GM12878 (cell line): ENCODE data around the gene PSMD11. TPM values are rescaled to one million over a fixed set of nuclear protein-coding genes. Genes with fewer than 3 reads are reported as not detected.
A peak's percentile ranks its signal among the peaks of the same experiment; 100 is the strongest.

ENCODE experiments used
- ATAC-seq: fragments of 200-7000 bp; cut with Tn5 transposase; 3 replicates; pipeline ENCODE4 v1.9.1; 2020; ENCODE audit warnings: mild to moderate bottlenecking, moderate library complexity
- BruUV-seq: library from RNA; stranded (reverse); fragments of 400-500 nt; replicated peaks from 2 replicates; lab custom pipeline; 2021; lab: Mats Ljungman, UMichigan
- CTCF ChIA-PET: fragments of 300-600 bp; sonication (Branson Sonifier 250); formaldehyde crosslinking; extraction: SDS; loops from one replicate; lab custom pipeline; 2021; ENCODE audit warnings: inconsistent platforms; lab: Yijun Ruan, JAX
- POLR2A ChIA-PET: fragments of 350-600 bp; formaldehyde crosslinking; extraction: SDS; loops from one replicate; lab custom pipeline; 2021; ENCODE audit warnings: inconsistent platforms; lab: Charles Lee
- RAD21 ChIA-PET: fragments of 300-600 bp; sonication (Branson Sonifier 250); formaldehyde crosslinking; loops from one replicate; lab custom pipeline; 2023; ENCODE audit warnings: antibody characterized with exemption; ENCODE audit not compliant: unreplicated experiment; lab: Charles Lee
- SMC1A ChIA-PET: fragments of 300-600 bp; sonication (Branson Sonifier 250); formaldehyde crosslinking; loops from one replicate; lab custom pipeline; 2023; ENCODE audit not compliant: unreplicated experiment, uncharacterized antibody; lab: Charles Lee
- DNase-seq: peaks from one replicate; pipeline ENCODE4 v3.0.0-alpha.2; 2011; ENCODE audit warnings: low read depth, low spot score
- FAIRE-seq: peaks from 3 replicates; lab custom pipeline; 2011; peaks lifted over from hg19 to GRCh38; lab: Jason Lieb, UNC
- H2AFZ ChIP-seq: 2 replicates; pipeline ENCODE4 v1.6.0; 2011; ENCODE audit warnings: low read depth, low read length, control low read depth; ENCODE audit not compliant: control insufficient read depth
- H3K27ac ChIP-seq: 2 replicates; pipeline ENCODE4 v1.5.1; 2011; ENCODE audit warnings: control low read depth; ENCODE audit not compliant: control insufficient read depth, insufficient read depth
- H3K27me3 ChIP-seq, 2 experiments: replicated peaks in 1 of 2; 2 replicates each; pipeline versions ENCODE4 v1.6.0 to v1.6.1; 2011; ENCODE audit warnings: low read length in 1 of 2; ENCODE audit not compliant: control insufficient read depth in 2 of 2, insufficient read depth in 2 of 2
- H3K36me3 ChIP-seq, 2 experiments: 2 replicates each; pipeline ENCODE4 v1.5.1; 2011; ENCODE audit warnings: low read length in 1 of 2; ENCODE audit not compliant: control insufficient read depth in 2 of 2, insufficient read depth in 2 of 2
- H3K4me1 ChIP-seq: 2 replicates; pipeline ENCODE4 v1.6.1; 2011; ENCODE audit warnings: mild to moderate bottlenecking, low read length, moderate library complexity, mixed read lengths; ENCODE audit not compliant: control insufficient read depth, insufficient read depth
- H3K4me2 ChIP-seq: 2 replicates; pipeline ENCODE4 v1.6.0; 2011; ENCODE audit warnings: control low read depth; ENCODE audit not compliant: control insufficient read depth, insufficient read depth
- H3K4me3 ChIP-seq: fragments of 200-600 bp; sonication (generic); 2 replicates; pipeline ENCODE4 v1.5.1; 2016
- H3K79me2 ChIP-seq: 2 replicates; pipeline ENCODE4 v1.6.0; 2011; ENCODE audit warnings: low read length; ENCODE audit not compliant: control insufficient read depth, insufficient read depth
- H3K9ac ChIP-seq: 2 replicates; pipeline ENCODE4 v1.8.0; 2011; ENCODE audit warnings: low read length, control low read depth, mixed read lengths; ENCODE audit not compliant: control insufficient read depth, insufficient read depth
- H3K9me3 ChIP-seq: replicated peaks from 3 replicates; pipeline ENCODE4 v1.5.1; 2011; ENCODE audit warnings: mild to moderate bottlenecking, low read length; ENCODE audit not compliant: control insufficient read depth, insufficient read depth
- H4K20me1 ChIP-seq: 2 replicates; pipeline ENCODE4 v1.6.0; 2011; ENCODE audit not compliant: control insufficient read depth, insufficient read depth
- IKZF1 ChIP-seq: fragments of 450-650 bp; conservative IDR thresholded peaks from 2 replicates; pipeline ENCODE4 v1.6.1; 2017; ENCODE audit warnings: antibody characterized with exemption, mild to moderate bottlenecking
- IKZF2 ChIP-seq, 2 experiments: fragments of 450-650 bp; IDR thresholded peaks; 2 replicates each; pipeline ENCODE4 v1.6.1; 2017; ENCODE audit warnings: mild to moderate bottlenecking in 2 of 2, moderate library complexity in 2 of 2
- JUND ChIP-seq: IDR thresholded peaks from 2 replicates; pipeline ENCODE4 v1.6.1; 2012; ENCODE audit warnings: low read depth, mild to moderate bottlenecking, low read length, improper control_type of control experiment, moderate library complexity
- RUNX3 ChIP-seq: IDR thresholded peaks from 2 replicates; pipeline ENCODE4 v1.6.1; 2012; ENCODE audit warnings: low read length, inconsistent platforms
- ZNF384 ChIP-seq: IDR thresholded peaks from 2 replicates; pipeline ENCODE4 v1.6.1; 2012; ENCODE audit warnings: low read depth, mild to moderate bottlenecking, low read length, improper control_type of control experiment, borderline replicate concordance
- WGBS: methylation state at CpG from one replicate; pipeline ENCODE4 v1.1.6; 2016; ENCODE audit warnings: low lambda C conversion rate; ENCODE audit not compliant: insufficient replicate concordance, insufficient coverage; ENCODE audit errors: missing lambda C conversion rate; 5-methylcytosine and 5-hydroxymethylcytosine counted together
- in situ Hi-C: fragments of 300-500 bp; cut with MboI; formaldehyde crosslinking; loops from 9 replicates; pipeline ENCODE4 v1.14.3; 2018; ENCODE audit warnings: mixed read lengths
- intact Hi-C: fragments of 100-400 bp; cut with micrococcal nuclease; formaldehyde crosslinking; loops from one replicate; pipeline ENCODE4 v1.14.2; 2022; ENCODE audit not compliant: unreplicated experiment
- polyA plus RNA-seq, 11 experiments: library from polyadenylated mRNA; depleted of rRNA in 4 of 11; unstranded in 6 of 11; stranded (reverse) in 5 of 11; fragments of >200 nt; fragmentation: Nextera tagmentation in 4 of 11; fragmentation: Illumina TruSeq in 1 of 11; extraction: Ambion mirVana in 4 of 11; extraction: Trizol in 1 of 11; gene quantifications; 1 replicate in 1 of 11; 2 replicates in 10 of 11; pipeline versions ENCODE4 v1.2.1 to v1.2.3, GENCODE V29; 2011 to 2016; ENCODE audit warnings: inconsistent platforms in 2 of 11, missing spikeins in 2 of 11, low read depth in 1 of 11
- total RNA-seq, 4 experiments: library from RNA; depleted of rRNA in 3 of 4; stranded (reverse); fragments of >200 nt in 3 of 4; fragmentation: Illumina TruSeq in 1 of 4; extraction: Trizol in 1 of 4; gene quantifications; 2 replicates each; pipeline versions ENCODE4 v1.2.1 to v1.2.3, GENCODE V29; 2013 to 2021
- TF ChIP-seq, protein P1 (sequence below): fragments of 450-650 bp; IDR thresholded peaks from 2 replicates; pipeline ENCODE4 v1.6.1; 2017; ENCODE audit warnings: mild to moderate bottlenecking, low read depth, inconsistent platforms; ENCODE audit not compliant: poor library complexity, severe bottlenecking

PSMD11 gene
- total and polyA plus RNA-seq, 10 of the 15 experiments (the other 5 are each of a cell fraction or from before 2014, with no cell fraction given) = 84.1 to 319 (median 120) TPM

DNA sequence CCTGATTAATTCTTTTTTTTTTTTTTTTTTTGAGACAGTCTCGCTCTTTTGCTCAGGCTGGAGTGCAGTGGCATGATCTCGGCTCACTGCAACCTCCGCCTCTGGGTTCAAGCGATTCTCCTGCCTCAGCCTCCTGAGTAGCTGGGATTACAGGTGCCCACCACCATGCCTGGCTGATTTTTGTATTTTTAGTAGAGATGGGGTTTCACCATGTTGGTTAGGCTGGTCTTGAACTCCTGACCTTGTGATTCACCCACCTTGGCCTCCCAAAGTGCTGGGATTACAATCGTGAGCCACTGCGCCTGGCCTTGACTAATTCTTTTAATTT lies 80.2 kb downstream of the PSMD11 start (continued):
- TF ChIP-seq, protein P1, sequence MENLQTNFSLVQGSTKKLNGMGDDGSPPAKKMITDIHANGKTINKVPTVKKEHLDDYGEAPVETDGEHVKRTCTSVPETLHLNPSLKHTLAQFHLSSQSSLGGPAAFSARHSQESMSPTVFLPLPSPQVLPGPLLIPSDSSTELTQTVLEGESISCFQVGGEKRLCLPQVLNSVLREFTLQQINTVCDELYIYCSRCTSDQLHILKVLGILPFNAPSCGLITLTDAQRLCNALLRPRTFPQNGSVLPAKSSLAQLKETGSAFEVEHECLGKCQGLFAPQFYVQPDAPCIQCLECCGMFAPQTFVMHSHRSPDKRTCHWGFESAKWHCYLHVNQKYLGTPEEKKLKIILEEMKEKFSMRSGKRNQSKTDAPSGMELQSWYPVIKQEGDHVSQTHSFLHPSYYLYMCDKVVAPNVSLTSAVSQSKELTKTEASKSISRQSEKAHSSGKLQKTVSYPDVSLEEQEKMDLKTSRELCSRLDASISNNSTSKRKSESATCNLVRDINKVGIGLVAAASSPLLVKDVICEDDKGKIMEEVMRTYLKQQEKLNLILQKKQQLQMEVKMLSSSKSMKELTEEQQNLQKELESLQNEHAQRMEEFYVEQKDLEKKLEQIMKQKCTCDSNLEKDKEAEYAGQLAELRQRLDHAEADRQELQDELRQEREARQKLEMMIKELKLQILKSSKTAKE = peak; percentile 10
- TF ChIP-seq JUND (0 out of 2 replicates have a peak, but pooled peaks have one; percentile 1), IKZF2 (IDR thresholded peaks at IDR 0.05) (peak in 1 of 2 experiments; percentile 13; a peak in 1 of 4 replicates), IKZF1 (0 out of 2 replicates have a peak, but pooled peaks have one; percentile 1)

DNA sequence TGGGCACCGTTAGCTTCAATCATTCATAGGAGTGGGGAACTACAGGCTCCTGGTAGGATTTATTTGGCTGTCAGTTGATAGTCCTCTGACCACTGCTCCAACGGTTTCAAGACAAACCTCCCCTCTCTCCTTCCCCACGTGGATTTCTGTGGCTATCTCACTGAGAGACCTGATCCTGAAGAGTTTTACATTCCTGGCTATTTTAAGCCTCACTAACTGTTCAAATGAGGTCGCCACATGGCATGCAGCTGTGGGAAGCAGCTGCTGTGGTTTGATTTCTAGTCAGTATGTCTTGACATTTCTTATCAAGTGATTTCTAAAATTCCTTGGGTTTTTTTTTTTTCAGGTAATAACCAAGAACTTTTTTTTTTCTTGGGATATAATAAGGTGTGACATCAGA lies 80.8 kb downstream of the PSMD11 start:
- H3K9ac ChIP-seq = peak overlapping the region; percentile 58
- no peak for TF ChIP-seq ZNF384
- peak; percentile 43; the same call in 1 of the 2 replicates for TF ChIP-seq RUNX3
- CTCF ChIA-PET = interaction anchor here (0.6 to 7.4 kb wide), 14 partner anchors 9 to 352 kb away, joined by 3 to 83 read pairs (median 7); partner anchors contain the start of genes CDK5R1 and MYO1D
- RAD21 ChIA-PET = interaction anchor here (1.0 to 19.5 kb wide), 15 partner anchors 8 to 97 kb away, joined by 3 to 543 read pairs (median 11); partner anchors contain the start of gene CDK5R1
- H3K27ac ChIP-seq = peak overlapping the region; percentile 97
- H3K9me3 ChIP-seq = no peaks in the 10 kb centered on the region; the same call in 2 of the 3 replicates
- H3K4me2 ChIP-seq = no peak overlapping the region; the same call in 1 of the 2 replicates
- peaks cover 49% of the 10 kb centered on the region for H3K4me1 ChIP-seq
- H4K20me1 ChIP-seq = no peaks in the 10 kb centered on the region
- FAIRE-seq (no peak), DNase-seq (no peak), ATAC-seq (no peak)
- WGBS = 68% methylated on average over 4 of the region's 4 CpGs
- intact Hi-C loops = no loop called here
- SMC1A ChIA-PET = interaction anchor here (0.6 to 12.9 kb wide), 16 partner anchors 9 to 306 kb away, joined by 3 to 237 read pairs (median 8); partner anchors contain the start of gene CDK5R1
- no TSS peak for BruUV-seq
- H2AFZ ChIP-seq = no peak overlapping the region
- no peaks in the 10 kb centered on the region for H3K79me2 ChIP-seq
- in situ Hi-C loops = no loop called here
- no peaks in the 10 kb centered on the region for H3K36me3 ChIP-seq
- no peak overlapping the region for H3K4me3 ChIP-seq
- H3K27me3 ChIP-seq = no peaks in the 10 kb centered on the region
- POLR2A ChIA-PET = interaction anchor here (0.8 to 4.2 kb wide), 12 partner anchors 9 to 83 kb away, joined by 3 to 106 read pairs (median 6); partner anchors contain the start of gene CDK5R1
